ENCODE results near the gene RBCK1.

DNA sequence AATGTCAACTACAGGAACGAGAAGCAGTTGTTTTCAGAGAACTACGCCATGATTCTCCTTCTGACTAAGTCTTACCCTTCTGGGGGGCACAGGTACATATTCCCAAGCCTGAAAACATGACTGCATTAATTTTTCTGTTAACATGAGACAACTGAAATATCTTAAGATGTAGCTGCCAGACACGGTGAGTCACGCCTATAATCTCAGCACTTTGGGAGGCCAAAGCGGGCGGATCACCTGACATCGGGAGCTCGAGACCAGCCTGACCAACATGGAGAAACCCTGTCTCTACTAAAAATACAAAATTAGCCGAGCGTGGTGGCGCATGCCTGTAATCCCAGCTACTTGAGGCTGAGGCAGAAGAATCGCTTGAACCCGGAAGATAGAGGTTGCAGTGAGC lies 32.5 kb downstream of the RBCK1 start:
- TF ChIP-seq POLR2AphosphoS5 (IDR thresholded peaks at IDR 0.05; ENCODE audit: insufficient read depth in 1 of 2, low read depth in 1 of 2) (no peak), POLR2A (IDR thresholded peaks at IDR 0.05) (no peak)

Measured in vagina (tissue), 2 donors.